ENCODE results near the gene SDHA.

DNA sequence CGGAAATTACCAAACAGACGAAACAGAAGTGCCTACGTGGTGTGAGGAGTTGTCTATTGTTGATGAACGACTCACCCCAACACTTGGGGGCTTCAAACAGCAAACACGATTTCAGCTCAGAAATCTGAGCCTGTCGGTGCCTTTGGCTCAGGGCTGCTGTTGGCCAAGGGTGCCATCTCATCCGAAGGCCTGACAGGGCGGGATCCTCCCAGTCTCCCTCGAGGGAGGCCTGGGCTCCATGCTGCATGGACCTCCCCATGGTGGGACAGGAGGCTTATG is 25.5 kb upstream of the SDHA start:
- TF ChIP-seq POLR2A (IDR thresholded peaks at IDR 0.05) = no peak
- TF ChIP-seq, protein P1, sequence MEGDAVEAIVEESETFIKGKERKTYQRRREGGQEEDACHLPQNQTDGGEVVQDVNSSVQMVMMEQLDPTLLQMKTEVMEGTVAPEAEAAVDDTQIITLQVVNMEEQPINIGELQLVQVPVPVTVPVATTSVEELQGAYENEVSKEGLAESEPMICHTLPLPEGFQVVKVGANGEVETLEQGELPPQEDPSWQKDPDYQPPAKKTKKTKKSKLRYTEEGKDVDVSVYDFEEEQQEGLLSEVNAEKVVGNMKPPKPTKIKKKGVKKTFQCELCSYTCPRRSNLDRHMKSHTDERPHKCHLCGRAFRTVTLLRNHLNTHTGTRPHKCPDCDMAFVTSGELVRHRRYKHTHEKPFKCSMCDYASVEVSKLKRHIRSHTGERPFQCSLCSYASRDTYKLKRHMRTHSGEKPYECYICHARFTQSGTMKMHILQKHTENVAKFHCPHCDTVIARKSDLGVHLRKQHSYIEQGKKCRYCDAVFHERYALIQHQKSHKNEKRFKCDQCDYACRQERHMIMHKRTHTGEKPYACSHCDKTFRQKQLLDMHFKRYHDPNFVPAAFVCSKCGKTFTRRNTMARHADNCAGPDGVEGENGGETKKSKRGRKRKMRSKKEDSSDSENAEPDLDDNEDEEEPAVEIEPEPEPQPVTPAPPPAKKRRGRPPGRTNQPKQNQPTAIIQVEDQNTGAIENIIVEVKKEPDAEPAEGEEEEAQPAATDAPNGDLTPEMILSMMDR (IDR thresholded peaks at IDR 0.05) = no peak
